GM21381 (cell line): Measurements from ENCODE around the gene BPIFB1.

Experiments
- ATAC-seq: cut with Tn5 transposase; IDR thresholded peaks from one replicate; pipeline ENCODE4 v1.9.1; 2021; ENCODE audit warnings: mild to moderate bottlenecking, moderate library complexity; ENCODE audit not compliant: unreplicated experiment

The BPIFB1 gene

DNA sequence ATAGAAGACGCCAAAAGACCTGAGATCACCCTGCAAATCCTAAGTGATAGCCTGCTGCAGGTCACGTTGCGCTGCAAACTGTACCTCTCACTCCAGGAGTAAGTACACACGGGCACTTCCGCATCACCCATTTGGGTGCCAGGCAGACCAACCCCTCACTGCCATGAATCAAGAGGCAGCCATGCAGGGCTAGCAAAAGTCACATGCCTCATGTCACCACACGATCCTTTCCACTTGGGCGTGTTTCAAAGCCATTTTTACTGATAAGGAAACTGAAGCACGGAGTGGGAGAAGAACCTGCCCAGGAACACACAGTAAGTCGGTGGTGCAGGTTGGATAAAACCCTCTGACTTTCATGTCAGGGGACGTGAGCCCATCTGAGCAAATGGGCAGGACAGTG lies 37.0 kb downstream of the BPIFB1 start:
- ATAC-seq: no peak

DNA sequence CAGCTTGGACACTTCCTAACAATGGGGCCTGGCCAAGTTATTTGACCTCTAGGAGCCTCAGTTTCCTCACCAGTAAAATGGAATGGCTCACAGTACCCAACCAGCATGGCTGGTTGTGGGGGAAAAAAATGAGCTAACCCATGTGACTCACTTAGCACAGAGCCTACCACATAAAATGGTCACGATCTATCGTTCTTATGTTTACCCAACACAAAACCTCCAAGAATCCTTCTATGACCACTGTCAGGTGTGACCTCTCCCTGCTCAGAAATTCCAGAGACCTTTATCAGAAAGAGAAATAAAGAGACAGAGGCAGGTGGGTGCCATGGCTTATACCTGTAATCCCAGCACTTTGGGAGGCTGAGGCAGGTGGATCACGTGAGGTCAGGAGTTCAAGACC lies 39.4 kb downstream of the BPIFB1 start:
- no peak for ATAC-seq

DNA sequence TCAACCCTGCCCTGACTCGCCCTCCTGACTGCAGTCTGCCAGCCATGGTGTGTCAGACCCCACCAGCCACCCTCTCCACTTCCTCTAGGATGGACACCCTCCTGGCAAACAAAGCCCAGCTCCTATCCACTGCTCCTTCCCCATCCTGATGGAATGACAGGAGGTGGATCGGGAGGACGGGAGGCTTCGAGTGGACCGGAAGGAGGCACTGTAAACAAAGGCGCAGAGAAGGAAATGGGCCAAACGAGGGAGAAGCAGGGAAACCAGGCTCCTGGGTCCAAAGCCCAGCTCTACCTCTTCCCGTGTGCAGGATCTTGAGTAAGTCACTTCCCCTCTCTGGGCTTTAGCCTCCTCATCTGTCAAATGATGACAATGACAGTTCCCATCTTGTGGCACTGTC lies 40.2 kb downstream of the BPIFB1 start:
- no peak for ATAC-seq

DNA sequence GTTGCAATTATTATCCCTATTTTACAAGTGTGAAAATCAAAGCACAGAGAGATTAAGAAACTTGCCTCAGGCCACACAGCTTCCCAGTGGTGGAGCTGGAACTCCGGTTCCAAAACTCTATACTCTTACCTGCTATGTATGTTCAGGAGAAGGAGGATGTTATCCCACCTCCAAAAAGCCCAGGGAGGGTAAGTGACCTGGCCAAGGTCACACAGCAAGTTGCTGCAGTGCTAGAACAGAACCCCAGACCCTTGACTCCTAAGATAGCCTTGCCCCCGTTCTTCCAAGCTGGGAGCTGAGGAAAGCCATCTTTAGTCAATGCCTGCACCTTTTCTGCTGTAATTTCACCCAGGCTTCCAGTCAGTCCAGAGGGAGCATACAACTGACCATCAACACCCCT lies 42.3 kb downstream of the BPIFB1 start:
- ATAC-seq: no peak

DNA sequence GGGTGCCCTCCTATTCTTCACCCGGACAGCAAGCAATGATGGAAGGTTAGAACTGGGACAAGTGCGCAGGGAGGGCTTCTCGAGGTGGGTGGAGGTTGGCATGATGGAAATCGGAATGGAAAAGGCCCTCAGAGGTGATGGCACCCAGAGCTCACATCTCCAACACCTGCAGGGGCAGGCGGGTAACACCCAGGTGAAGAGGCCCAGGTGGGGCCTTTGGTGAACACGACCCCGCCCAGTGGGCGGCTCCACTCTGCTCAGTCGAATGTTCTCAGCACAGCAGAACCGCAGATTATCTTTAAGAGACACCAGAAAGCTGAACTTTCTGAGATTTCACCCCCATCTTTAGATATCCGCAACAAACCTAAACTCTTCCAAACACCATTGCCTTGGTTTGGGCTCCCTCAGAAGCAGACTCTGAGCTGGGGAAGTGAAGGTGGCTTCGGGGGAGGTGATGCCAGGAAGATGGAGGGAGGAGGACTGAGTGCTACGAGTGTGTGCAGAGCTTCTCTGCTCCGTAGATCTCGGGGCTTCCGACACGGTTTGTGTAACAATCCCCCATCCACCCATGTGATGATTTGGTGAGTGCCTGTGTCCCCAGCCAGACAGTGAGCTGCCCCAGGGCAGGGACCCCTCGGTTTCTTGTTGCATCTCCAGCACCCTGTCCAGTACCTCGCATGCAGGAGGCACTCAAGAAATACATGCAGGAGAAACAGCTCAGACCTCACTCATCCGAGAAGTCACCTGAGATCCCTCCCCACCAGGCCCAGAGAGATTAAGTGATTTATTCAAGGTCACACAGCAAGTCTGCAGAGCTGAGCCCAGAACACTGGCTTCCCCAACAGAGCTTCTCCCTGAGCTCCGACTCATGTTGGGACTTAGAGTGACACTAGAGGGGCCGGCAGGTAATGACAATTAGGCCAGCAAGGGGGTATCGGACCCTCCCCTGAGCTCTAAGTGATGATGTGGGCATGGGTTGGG lies 45.4 kb downstream of the BPIFB1 start:
- no peak for ATAC-seq

DNA sequence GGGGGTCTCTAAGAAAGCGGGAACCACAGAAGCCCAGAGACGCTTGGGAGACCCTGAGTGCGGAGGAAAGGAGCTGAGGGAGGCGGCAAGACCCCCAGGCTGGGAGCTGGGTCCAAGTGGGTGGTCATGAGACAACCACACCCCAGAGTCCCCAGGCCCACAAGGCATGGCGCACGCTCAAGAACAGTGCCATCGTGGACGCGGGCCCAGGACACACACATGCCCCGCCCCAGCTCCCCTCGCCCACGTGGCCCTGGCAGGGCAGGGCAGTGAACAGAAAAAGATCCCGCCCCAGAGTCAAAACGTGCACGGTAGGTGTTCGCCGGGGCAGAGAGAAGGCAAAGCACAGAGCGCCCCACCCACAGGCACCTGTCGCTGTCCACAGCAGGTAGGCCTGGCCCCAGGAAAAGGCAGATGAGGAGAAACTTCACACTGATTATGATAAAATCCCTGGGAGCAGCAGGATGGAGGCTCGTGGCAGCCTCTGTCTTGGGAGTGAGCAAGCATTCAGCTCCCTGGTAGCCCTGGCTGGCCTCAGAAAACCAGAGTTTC lies 50.0 kb downstream of the BPIFB1 start:
- no peak for ATAC-seq

DNA sequence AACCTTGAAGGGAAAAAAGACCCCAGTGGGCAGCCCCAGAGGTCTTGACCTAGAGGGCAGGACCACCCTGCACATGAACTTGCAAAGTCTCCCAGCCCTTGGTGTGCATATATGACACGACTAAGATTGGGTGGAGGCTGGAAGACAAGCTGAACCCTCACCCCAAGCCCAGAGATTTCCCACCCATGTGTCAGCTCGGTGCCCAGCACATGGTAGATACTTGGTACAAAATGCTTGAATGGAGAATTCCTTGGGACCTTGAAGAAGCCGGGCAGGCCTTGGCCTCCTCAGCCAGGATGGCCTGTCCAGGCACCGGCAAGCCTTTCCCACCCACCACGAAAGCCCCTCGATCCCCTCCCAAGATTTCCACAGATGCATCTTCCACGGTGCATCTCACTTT lies 50.6 kb downstream of the BPIFB1 start:
- no peak for ATAC-seq

DNA sequence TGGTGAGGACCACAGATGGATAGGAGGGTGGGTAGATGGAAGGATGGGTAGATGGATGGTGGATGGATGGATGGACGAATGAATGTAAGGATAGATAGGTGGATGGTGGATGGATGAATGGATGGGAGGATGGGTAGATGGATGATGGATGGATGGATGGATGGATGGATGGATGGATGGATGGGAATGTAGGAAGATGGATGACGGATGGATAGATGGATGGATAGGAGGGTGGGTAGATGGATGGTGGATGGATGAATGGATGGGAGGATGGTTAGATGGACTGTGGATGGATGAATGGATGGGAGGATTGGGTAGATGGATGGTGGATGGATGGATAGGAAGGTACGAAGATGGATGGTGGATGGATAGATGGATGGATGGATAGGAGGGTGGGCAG lies 51.1 kb downstream of the BPIFB1 start:
- ATAC-seq: no peak

DNA sequence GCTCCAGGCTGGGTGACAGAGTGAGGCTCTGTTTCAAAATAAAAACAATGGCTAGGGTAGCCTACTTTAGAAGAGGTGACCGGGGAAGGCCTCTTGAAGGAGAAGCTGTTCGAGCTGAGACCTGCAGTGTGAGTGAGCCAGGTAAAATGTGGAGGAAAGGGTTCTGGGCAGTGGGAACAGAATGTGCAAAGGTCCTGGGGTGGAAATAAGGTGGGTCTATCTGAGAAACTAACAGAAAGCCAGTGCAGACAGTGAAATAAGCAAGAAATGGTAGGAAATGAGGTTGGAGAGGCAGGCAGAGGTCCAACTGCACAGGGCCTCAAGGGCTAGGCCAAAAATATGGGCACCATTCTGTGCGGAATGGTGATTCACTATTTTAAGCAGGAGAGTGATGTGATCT lies 53.4 kb downstream of the BPIFB1 start:
- no peak for ATAC-seq

DNA sequence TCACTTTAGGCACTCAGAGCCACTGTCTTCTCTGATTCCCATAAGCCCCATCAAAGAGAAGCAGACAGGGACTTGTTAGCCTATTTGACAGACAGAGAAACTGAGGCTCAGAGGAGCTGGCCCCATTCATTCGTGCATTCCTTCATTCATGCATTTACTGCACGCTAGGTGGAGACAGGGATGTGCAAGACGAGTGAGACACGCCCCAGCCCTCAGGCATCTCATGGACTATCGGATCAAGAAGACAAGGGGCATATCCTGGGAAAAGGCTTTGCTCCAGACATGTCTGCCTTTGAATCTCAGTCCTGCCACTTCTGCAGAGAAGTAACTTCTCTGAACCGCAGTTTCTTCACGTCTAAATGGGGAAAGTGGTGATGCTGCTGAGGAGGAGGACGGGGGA lies 54.1 kb downstream of the BPIFB1 start:
- no peak for ATAC-seq

DNA sequence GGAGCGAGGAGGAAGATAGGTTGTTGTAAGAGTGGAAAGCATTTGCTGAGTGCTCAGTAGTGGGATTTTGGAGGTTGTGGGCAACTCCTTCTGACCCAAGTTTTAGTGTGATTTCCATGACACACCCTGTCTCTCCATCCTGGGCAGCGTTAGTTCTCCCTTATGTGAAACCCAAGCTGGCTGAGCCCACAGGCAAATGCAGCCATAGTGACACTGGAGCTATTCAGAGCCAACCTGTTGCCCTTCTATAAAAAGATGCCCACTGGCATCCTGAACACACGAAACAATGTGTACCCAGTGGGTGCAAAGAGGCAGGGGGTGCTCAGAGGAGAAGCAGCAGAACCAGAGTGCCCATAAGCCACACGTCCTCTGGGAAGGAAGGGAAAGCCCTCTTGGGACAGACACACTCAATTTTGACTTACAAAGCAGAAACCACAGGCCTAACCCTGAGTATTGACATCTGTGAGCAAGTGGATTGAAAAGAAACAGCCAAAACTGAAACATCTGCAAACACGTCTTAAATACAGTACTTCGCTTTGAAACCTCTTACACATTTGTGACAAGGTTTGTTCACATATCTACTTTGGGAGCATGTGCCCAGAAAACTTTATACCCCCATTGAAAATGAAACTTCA lies 54.6 kb downstream of the BPIFB1 start:
- ATAC-seq: no peak

DNA sequence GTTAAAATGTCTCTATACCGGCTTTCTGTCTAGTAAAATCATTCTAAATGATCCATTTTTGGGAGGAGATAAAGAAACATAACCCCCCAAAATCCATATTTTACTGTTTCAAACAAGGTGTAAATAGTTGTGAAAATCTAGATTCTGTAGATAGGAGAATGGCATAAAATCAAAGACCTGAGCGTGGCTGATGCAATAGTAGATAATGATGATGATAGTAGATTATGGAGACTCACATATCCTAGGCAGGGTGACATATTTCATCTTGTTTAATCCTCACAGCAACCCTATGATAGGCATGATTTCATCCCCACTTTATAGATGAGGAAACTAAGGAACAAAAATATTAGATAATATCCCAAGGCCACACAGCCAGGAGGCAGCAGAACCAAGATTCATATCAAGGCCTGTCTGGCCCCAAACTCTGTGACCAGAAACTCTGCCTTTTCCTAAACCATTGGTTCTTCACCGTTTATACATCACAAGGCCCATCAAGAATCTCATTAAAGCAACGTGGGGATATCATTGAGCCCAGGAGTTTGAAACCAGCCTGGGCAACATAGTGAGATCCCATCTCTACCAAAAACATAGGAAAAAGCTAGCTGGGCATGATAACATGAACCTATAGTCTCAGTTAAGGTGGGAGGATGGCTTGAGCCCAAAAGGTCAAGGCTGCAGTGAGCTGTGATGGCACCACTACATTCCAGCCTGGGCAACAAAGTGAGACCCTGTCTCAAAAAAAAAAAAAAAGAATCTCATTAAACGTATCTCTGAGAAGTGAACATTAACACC lies 55.6 kb downstream of the BPIFB1 start:
- ATAC-seq: no peak

DNA sequence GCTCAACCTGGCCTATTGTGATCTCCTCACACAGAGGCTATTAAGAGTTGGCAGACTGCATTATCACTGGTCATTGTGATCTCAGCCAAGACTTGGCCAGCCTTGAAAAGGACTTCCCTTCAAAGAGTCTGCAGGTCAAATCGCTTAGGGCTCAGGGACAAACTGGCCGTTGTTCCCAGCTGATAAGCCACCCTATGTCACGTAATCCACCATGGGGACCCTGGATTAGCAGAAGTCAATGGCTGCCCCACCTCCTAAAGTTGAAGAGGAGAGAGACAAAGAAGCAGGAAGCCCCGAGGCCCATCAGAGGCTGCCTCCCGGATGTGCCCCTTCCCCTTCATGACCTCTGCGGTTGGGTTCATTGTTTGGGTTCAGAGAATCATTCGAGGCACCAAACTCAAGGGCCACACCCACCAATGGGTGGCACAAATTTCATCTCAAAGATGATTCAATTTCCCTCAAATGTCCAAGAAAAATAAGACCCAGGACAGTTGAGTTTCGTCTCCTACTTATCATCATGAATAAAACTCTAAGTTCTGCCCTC lies 56.6 kb downstream of the BPIFB1 start:
- ATAC-seq: no peak

DNA sequence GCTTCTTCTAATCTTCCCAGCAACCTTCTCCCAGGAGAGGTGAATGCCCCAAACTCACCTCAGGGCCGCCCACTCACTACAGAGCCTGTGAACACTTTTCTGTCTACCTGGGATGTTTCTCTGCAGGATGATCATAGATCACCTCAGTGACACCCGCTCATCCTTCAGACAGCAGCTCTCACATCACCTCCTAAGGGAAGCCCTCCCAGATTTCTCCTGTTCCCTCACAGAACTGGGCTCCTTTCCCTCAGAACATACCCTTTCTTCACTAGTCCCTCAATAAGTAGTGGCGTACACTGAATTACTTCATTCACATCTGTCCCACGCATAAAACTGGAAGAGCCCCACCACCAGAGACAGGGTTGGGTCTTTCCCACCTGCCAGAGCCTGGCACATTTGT lies 60.5 kb downstream of the BPIFB1 start:
- ATAC-seq: no peak

DNA sequence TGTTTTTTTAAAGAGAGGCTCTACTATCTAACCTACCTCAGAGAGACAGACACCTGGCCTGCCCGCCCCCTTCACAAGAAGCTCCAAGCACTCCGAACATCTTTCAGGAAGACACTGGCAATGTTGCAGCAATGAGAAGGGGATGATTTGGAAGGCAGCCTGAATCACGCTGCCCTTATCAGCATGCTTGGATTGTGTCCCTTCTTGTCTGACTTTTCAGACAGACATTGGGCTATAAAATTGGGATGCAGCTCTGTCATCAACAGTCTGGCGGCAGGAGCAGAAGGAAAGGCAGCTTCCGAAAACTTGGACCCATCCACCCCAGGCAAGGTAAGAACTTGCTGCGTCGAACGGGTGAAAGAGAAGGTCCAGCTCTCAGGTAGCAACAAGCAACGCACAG lies 62.3 kb downstream of the BPIFB1 start:
- ATAC-seq: no peak

DNA sequence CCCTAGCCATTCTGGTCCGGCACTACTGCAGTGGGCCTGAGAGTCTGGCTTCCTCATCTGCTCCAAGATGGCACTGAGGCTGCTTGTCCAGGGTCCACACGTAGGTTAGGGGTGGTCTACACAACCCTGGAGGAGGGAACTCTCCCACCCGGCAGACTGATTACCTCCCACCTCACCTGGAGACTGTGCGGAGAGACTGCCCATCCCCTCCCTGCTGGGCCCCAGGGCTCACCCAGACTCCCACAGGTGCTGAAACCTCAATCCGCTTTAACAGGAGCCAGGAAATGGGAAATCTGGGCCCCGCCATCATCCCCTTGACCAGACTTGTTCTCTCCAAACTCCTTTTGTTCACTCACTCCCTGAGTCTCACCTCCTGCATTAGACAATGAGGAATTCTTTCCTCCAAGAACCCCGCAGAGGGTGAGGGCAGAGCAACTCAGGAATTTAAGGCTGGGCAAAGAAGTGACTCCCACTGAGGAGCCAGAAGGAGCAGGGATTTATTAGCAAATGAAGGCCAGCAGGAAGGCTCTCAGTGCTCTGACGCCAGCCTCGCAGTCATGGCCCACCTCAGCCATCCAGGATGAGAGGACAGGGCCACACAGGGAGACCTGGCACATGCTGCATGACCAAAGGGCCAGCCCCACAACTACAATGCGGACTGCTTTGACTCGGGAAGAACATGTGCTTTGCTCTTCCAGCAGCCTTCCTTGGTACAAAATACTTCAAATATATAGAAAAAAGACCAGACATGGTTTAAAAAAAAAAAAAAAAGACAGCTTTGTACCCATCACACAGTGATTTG lies 65.3 kb downstream of the BPIFB1 start:
- ATAC-seq: no peak

DNA sequence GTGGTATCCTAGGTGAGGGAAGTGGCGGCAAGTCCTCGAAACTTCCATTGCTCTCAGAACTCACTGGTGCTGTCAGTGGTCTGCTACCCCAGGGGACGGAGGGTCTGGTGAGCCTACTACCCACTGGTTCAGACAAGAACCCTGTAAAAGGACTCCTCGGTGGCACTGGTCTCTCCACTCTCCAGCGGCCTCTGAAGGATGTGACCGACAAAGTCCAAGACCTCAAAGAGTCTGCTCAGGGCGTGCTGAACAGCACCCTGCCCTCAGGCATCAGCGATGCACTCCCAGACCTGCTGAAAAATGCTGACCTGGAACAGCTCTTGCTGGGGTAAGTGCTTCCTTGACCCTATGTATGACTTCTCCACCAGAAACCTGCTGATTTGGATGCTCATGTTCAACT lies 66.5 kb downstream of the BPIFB1 start:
- ATAC-seq: no peak

DNA sequence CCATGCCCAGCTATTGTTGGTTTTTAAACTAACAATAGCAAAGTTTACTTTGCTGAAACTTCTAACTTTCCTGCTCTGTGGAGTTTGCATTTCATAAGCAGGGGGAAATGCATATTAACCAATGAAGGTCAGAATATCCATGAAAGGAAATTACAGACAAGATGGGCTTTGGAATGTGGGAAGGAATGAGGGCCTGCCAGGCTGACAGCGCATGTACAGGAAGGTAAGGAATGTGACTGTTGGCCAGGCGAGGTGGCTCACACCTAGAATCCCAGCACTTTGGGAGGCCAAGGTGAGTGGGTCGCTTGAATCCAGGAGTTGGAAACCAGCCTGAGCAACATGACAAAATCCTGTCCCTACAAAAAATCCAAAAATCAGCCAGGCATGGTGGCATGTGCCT lies 68.7 kb downstream of the BPIFB1 start:
- ATAC-seq: no peak

DNA sequence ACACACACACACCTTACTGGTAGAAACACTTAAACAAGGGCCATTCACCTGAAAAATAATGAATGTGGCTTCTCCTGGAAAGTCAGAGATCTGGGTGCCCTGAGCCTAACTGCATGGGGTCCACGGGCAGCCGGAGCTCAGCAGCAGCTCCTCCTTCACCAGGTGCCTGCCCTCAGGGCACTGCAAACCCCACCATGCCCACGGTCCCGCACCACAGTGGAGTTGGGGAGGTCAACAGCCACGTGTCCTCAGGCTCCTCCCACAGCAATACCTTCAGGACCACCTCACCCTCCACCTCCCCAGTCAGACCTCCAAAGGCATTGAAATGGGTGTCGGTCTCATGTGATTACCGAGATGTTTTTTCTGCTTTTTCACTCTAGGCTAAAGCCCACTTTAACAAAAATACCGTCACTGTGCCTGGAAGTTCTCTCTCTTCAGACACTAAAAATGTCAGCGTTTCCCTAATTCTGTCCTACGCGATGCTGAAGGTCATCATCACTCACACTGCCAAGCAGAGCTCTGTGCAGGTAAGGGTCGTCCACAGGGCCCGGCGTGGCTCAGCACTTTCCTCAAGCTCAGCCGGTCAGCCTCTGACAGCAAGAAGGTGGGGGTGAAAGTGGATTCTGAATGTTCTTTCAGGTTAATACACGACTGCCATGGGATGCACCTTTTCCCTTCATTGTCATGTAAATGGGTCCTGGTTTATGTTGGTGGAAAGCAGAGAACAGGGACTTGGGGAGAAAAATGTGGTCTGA lies 69.4 kb downstream of the BPIFB1 start:
- no peak for ATAC-seq

DNA sequence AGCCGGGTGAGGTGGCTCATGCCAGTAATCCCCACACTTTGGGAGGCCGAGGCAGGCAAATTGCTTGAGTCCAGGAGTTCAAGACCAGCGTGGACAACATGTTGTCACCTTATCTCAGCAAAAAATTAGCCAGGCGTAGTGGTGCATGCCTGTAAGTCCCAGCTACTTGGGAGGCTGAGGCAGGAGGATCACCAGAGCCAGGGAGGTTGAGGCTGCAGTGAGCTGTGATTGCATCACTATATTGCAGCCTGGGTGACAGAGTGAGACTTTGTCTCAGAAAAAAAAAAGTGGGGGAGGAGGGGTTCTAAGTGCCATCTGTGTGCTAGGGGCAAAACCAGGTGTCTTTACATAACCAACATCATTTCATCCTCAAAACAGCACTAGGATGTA lies 70.0 kb downstream of the BPIFB1 start:
- no peak for ATAC-seq
